Adrenal gland (tissue), 5 donors: Measurements from ENCODE around the gene TPR.

Experiments used
- CTCF ChIP-seq, 6 experiments: fragments of 450-650 bp in 4 of 6; fragments of 200-600 bp in 2 of 6; sonication (generic) in 1 of 6; IDR thresholded peaks; 1 replicate in 5 of 6; 2 replicates in 1 of 6; pipeline versions ENCODE4 v1.5.1 to v1.8.0; 2016 to 2021; ENCODE audit warnings: antibody characterized with exemption in 6 of 6, mild to moderate bottlenecking in 2 of 6, moderate library complexity in 1 of 6
- POLR2A ChIP-seq, 2 donors: fragments of 450-650 bp; IDR thresholded peaks; one replicate each; pipeline ENCODE4 v1.6.1; 2017; ENCODE audit warnings: antibody characterized with exemption in 2 of 2, mild to moderate bottlenecking in 2 of 2, moderate library complexity in 1 of 2
- donor health status: DM: no; HTN: no; CAD: no.

GRCh38 chr1:186315570-186315969, 59.5 kb downstream of the TPR start:
- TF ChIP-seq CTCF (IDR thresholded peaks at IDR 0.05) (no peak), POLR2A (IDR thresholded peaks at IDR 0.05) (no peak)
